ENCODE data around the gene GUCY1A2.
"Not testable (repeated sequence)": the region's sequence is repeated elsewhere in the genome, so short reads cannot be mapped to it uniquely, and the experiment has no call there.

Gene GUCY1A2

DNA sequence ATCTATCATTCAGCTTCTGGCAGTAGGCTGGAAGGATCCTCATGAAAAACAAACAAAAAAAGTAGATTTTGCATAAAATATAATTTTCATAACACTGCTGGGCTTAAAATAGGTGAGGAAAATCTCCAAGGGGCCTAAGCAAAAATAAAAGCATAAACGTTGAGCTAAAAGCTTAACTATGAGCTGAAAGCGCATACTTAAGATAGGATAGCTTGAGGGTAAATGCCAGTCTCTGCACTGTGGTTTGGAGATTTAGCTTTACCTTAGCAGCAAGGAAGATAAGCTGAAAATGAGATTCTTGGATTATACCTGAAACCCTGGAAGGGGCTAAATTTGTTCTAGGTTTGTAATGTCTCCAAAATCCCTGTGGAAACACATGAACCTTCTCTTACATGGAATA, 183.7 kb downstream of the GUCY1A2 start:
- no peak for DNase-seq

DNA sequence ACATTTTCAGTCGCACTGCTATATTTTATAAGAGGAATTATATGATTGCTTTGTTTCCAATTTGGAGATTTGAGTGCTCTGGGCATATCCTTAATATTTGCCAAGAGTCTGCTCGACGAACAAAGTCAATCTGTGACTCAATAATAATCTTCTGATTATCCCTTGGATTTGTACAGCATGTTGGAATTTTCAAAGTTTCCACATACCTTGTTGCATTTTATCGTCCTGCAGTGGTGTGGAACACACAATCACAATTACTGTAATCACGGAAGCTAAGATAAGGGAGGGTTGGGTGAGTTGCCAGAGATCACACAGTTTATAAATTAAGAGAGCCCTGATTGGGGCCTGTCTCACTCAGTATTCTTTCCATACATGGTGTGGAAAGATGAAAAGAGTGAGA, 189.3 kb downstream of the GUCY1A2 start:
- no peak for DNase-seq

DNA sequence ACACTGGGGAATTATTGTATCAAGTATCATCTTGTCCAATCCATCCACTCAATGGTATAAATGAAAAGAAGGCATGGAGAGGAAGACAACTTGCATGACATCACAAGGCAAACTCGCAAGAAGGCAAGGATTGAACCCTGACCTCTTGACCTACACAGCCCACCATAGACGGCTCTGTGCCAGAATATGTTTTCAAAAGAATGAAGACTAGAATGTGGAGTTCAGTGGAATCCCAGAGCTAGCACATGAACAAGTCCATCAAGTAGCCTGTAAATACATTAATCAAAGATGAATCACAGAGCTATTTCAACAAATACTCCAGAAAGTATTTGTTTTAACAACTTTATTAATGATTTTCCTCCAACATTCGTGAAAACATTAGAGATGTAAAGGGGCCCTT, 189.7 kb downstream of the GUCY1A2 start:
- no peak for DNase-seq

GRCh38 chr11:106827687-106828086, 190.6 kb downstream of the GUCY1A2 start:
- no peak for DNase-seq

DNA sequence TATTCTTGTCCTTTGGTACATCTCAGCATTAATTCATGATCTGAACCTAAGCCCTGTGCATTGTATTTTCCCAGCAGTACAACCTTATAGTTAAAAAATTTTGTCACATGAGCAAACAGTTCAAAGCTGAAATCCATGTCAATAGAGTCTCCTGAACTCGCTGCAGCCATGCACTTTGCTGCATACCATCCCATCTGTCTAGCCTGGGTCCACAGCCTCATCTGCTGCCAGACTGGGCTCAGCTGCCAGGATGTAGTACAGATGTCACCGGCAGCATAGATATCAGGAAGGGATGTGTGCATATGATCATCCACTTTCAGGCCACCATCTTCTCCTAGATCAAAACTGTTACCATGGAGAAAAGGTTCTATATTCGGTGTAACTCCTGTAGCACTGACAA, 191.7 kb downstream of the GUCY1A2 start:
- not testable (repeated sequence) for DNase-seq

- DNase-seq = no peak
These were observed 196.4 kb downstream of the GUCY1A2 start for GRCh38 chr11:106821826-106822225.

DNA sequence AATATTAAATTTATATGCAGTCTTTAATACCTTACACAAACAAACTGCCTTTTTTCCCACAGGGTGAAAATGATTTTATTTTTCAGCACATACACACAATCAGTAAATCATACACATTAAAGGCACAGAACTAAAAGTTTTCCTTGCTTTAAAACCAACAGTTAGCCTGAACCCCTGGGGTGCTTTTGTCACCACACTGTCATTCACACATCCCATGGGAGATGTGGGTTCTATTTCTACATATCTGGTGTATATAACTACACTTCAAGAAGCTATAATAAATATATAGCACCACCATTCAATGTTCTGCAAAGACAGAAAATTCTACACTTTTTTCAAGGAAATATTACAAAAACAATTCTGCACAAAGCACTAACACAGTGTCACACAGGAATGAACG, 197.0 kb downstream of the GUCY1A2 start:
- DNase-seq = no peak

DNA sequence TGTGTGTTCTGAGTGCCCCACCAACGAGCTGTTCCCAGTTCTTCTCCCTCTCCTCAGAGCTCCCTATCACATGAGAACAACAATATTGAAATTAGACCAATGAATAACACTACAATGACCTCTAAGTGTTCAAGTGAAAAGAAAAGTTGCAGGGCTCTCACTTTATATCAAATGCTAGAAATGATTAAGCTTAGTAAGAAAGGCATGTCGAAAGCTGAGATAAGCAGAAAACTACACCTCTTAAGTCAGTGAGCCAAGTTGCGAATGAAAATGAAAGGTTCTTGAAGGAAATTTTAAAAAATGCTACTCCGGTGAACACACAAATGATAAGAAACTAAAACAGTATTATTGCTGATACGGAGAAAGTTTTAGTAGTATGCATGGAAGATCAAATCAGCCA, 199.8 kb downstream of the GUCY1A2 start:
- DNase-seq = no peak

DNA sequence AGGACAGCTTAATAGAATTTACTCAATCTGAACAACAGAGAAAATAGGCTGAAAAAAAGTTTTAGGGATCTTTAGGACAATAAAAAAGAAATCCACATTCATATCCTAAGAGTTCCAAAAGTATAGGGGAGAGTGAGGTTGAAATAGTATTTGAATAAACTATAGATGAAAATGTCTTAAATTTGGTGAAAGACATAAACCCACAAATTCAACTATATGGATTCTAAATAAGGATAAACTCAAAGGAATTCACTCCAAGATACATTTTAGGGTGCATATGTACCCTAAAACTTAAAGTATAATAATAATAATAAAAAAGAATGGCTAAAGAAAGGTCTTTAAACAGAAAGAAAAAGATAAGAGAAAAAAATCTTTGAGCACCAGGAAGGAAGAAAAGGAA, 203.1 kb downstream of the GUCY1A2 start:
- no peak for DNase-seq

GRCh38 chr11:106813806-106814205, 204.5 kb downstream of the GUCY1A2 start:
- no peak for DNase-seq

- no peak for DNase-seq
These were observed 224.2 kb downstream of the GUCY1A2 start for GRCh38 chr11:106794058-106794457.

- no peak for DNase-seq
These were observed 228.9 kb downstream of the GUCY1A2 start for GRCh38 chr11:106789406-106789805.

DNA sequence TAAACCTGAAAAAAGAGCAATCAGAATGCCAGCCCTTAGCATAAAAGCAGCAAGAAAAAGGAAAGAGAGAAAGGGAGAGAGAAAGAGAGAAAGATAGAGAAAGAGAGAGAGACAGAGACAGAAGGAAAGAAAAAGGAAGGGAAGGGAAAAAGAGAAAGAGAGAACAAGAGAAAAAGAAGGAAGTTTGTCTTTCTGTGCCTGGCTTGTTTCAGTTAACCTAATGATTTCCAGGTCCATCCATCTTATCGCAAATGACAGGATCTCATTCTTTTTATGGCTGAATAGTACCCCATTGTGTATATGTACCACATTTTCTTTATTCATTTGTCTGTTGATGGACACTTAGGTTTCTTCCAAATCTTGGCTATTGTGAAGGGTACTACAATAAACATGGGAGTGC, 230.8 kb downstream of the GUCY1A2 start:
- DNase-seq = no peak

DNA sequence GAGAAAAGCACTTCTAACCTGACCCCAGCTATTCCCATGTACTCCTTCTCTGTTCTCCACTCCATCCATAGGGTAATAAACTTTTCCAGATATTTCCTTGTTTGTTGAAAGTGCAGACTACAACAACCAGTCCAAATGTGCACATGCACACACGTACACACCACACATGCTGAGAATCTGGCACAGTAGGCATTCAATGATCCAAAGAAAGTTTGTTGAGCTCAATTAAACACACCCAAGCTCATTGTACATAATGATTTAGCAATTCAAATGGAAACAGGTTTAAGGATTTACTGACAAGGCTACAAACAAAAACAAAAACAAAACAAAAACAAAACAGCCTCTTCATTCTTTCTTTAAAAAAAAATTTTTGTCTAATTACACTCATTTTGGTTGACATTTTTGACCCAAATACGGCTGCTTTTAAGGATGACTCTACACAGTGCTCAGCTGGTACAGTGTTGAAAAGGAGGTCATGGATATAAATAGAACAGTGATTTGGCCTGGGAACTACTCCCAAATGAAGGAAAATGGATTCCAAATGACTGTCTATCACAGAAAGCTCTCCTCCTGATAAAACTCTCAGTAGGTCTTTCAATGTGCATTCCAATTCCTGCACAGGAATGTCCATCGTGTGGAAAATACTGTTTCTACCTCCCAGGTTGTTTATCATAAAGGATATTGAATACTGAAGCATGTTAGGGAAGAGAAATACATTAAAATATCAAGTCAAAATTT, 232.2 kb downstream of the GUCY1A2 start:
- no peak for DNase-seq

DNA sequence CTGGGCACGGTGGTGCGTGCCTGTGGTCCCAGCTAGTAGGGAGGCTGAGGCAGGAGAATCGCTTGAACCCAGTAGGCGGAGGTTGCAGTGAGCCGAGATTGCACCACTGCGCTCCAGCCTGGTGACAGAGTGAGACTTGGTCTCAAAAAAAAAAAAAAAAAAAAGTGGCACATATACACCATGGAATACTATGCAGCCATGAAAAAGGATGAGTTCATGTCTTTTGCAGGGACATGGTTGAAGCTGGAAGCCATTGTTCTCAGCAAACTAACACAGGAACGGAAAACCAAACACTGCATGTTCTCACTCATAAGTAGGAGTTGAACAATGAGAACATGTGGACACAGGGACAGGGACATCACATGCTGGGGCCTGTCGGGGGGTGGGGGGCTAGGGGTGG, 241.0 kb downstream of the GUCY1A2 start:
- not testable (repeated sequence) for DNase-seq

DNA sequence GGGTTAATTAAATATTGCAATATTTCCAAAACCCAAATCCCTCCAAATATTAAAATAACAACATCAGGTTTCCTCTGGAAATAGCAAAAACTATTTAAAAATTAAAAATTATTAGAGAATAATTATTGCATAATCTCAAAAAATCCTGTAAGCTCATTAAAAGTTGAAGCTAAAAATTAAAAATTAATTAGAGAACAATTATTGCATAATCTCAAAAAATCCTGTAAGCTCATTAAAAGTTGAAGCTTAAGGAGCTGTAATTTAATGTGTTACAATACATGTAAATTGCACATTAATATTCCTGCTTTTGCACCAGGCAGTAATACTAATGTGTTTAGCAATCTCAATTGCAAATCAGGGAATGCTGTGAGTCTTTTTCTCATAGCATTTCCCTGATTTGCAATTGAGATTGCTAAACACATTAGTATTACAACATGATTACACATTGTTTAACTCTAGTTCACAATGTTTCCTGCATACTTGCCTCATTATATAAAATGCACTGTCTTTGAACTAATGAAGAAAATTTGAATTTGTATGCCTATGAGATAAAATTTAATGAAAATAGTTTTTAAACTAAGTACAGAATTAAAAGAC, 247.7 kb downstream of the GUCY1A2 start:
- DNase-seq = no peak

- DNase-seq = no peak
These were observed 252.6 kb downstream of the GUCY1A2 start for GRCh38 chr11:106765469-106766258.

DNA sequence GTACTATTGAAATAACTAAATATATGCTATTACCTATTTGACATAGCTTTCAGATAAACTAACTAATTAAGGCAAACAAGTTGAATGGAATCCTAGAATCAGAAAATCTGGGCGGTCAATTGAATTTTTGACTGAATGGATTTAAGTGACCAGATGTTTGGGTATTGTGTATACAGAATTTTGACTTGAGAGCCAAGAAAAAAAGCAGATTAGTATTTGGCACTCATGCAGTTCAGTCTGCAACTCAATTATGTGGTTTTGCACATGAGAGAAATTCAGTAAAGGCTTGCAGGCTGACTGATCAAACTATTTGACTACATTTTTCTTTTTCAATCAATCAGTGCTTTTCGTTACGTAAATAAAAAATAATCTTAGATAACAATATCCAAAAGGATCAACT, 254.8 kb downstream of the GUCY1A2 start:
- no peak for DNase-seq

- no peak for DNase-seq
These were observed 256.5 kb downstream of the GUCY1A2 start for GRCh38 chr11:106761745-106762144.

GRCh38 chr11:106761240-106761639, 257.0 kb downstream of the GUCY1A2 start:
- DNase-seq = no peak

GRCh38 chr11:106748059-106748458, 270.2 kb downstream of the GUCY1A2 start:
- no peak for DNase-seq

DNA sequence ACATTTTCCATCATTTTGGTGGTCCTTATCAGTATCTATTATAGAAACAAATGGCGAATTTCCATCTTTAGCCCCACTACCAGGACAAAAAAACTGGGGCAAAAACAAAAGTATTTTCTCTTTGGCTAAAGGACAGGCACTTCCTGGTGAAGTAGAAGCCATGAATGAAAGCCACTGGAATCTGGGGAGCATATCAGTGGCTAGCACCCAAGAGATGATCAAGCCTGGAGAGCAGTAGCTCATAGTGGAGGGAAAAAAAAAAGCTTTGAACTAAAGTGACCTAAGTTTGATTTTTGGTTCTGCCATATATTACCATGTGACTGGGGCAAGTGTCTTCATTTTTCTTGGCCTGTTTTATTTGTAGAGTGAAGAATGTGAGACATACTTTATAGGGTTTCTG, 272.3 kb downstream of the GUCY1A2 start:
- DNase-seq = no peak

DNA sequence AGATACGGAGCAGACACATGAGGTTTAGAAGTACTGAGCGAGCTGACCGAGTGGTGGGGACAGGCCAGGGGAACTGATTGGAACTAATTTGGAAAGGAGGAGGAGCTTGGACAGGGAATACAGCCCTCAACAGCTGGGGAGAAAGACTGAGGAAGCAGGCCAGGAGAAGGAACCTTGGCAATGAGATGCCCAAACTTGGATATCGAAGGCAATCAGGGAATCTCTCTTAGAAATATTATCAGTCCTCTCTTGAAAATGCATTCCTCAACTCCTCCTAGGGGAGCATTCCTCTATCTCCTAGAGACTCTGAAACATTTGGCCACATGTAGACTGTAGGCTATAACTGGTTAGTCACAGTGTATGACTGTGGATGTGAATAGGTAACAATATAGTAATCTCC, 284.6 kb downstream of the GUCY1A2 start:
- no peak for DNase-seq

- no peak for DNase-seq
These were observed 289.4 kb downstream of the GUCY1A2 start for GRCh38 chr11:106728859-106729258.
